Measurements from ENCODE around the gene CIAO2B.

CIAO2B gene

GRCh38 chr16:66953462-66954096, 19.4 kb upstream of the CIAO2B start:
- no peak overlapping the region for H3K4me3 ChIP-seq (ENCODE audit: low read depth, low read length)
- TF ChIP-seq CTCF (IDR thresholded peaks at IDR 0.05; ENCODE audit: control insufficient read depth, extremely low read depth, insufficient read depth): no peak
- DNase-seq (ENCODE audit: low read depth): no peak

GRCh38 chr16:66952430-66953110, 18.4 kb upstream of the CIAO2B start:
- DNase-seq (ENCODE audit: low read depth): no peak
- TF ChIP-seq CTCF (IDR thresholded peaks at IDR 0.05; ENCODE audit: control insufficient read depth, extremely low read depth, insufficient read depth): no peak
- no peak overlapping the region for H3K4me3 ChIP-seq (ENCODE audit: low read depth, low read length)

- no peak overlapping the region for H3K4me3 ChIP-seq (ENCODE audit: low read depth, low read length)
- no peak for DNase-seq (ENCODE audit: low read depth)
- no peak for TF ChIP-seq CTCF (IDR thresholded peaks at IDR 0.05; ENCODE audit: control insufficient read depth, extremely low read depth, insufficient read depth)
Observed at GRCh38 chr16:66950971-66951790, 17.0 kb upstream of the CIAO2B start.

- DNase-seq (ENCODE audit: low read depth): no peak
- H3K4me3 ChIP-seq (ENCODE audit: low read depth, low read length): no peak overlapping the region
- TF ChIP-seq CTCF (IDR thresholded peaks at IDR 0.05; ENCODE audit: control insufficient read depth, extremely low read depth, insufficient read depth): no peak
Observed at GRCh38 chr16:66950437-66950836, 16.2 kb upstream of the CIAO2B start.

- no peak overlapping the region for H3K4me3 ChIP-seq (ENCODE audit: low read depth, low read length)
- no peak for TF ChIP-seq CTCF (IDR thresholded peaks at IDR 0.05; ENCODE audit: control insufficient read depth, extremely low read depth, insufficient read depth)
- DNase-seq (ENCODE audit: low read depth): no peak
Observed at GRCh38 chr16:66949472-66949871, 15.3 kb upstream of the CIAO2B start.

- DNase-seq (ENCODE audit: low read depth): no peak
- H3K4me3 ChIP-seq (ENCODE audit: low read depth, low read length): no peak overlapping the region
- TF ChIP-seq CTCF (IDR thresholded peaks at IDR 0.05; ENCODE audit: control insufficient read depth, extremely low read depth, insufficient read depth): no peak
Observed at GRCh38 chr16:66948837-66949225, 14.6 kb upstream of the CIAO2B start.

Data from LNCaP clone FGC (cell line).